ENCODE data around the gene VAMP8.

DNA sequence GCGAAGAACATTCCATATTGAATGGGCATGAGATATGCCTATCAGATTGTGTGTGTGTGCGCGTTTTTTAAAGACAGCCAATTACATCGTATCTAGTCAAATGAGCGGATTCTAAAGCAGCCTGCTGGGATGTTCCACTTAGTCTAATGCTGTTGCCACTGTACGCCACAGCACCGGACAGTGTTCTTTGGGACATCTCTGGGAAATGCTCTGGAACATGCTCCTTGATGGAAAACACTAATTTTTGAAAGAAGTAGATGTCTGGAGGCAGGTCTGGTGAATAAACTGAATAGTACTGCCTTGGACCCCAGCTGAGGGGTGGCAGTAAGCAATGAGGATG, 28.7 kb downstream of the VAMP8 start:
- no peak for TF ChIP-seq YY1 (IDR thresholded peaks at IDR 0.05; ENCODE audit: insufficient read depth, insufficient read length)
- TF ChIP-seq ZNF274 (IDR thresholded peaks at IDR 0.05; ENCODE audit: low read depth, low read length) = no peak
- no peak for TF ChIP-seq SUZ12 (IDR thresholded peaks at IDR 0.05; ENCODE audit: extremely low read depth, insufficient read depth, insufficient read length)
